Mammary epithelial cell (primary cell): ENCODE results near the gene USF3.

Source experiments
- EZH2 ChIP-seq: IDR thresholded peaks from 2 replicates; pipeline ENCODE4 v1.6.1; 2012; ENCODE audit warnings: low read length, inconsistent platforms, borderline replicate concordance
- TF ChIP-seq, protein P1 (sequence below), 2 donors: IDR thresholded peaks in 1 of 2; conservative IDR thresholded peaks in 1 of 2; 2 replicates each; pipeline ENCODE4 v1.5.1; 2011 to 2012; ENCODE audit warnings: inconsistent platforms in 2 of 2, low read length in 2 of 2, mild to moderate bottlenecking in 2 of 2, control low read depth in 1 of 2, low read depth in 1 of 2; ENCODE audit not compliant: insufficient read depth in 1 of 2; ENCODE audit errors: extremely low read depth in 1 of 2

GRCh38 chr3:113620091-113620490 is 76.4 kb downstream of the USF3 start:
- TF ChIP-seq, protein P1, sequence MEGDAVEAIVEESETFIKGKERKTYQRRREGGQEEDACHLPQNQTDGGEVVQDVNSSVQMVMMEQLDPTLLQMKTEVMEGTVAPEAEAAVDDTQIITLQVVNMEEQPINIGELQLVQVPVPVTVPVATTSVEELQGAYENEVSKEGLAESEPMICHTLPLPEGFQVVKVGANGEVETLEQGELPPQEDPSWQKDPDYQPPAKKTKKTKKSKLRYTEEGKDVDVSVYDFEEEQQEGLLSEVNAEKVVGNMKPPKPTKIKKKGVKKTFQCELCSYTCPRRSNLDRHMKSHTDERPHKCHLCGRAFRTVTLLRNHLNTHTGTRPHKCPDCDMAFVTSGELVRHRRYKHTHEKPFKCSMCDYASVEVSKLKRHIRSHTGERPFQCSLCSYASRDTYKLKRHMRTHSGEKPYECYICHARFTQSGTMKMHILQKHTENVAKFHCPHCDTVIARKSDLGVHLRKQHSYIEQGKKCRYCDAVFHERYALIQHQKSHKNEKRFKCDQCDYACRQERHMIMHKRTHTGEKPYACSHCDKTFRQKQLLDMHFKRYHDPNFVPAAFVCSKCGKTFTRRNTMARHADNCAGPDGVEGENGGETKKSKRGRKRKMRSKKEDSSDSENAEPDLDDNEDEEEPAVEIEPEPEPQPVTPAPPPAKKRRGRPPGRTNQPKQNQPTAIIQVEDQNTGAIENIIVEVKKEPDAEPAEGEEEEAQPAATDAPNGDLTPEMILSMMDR (conservative IDR thresholded peaks at IDR 0.05 in 1 of 2, IDR thresholded peaks at IDR 0.05 in 1 of 2; ENCODE audit: extremely low read depth in 1 of 2, insufficient read depth in 1 of 2, low read depth in 1 of 2, low read length in 2 of 2) = no peak
- TF ChIP-seq EZH2 = no peak
